ENCODE results near the gene OPALIN.

Gene OPALIN

GRCh38 chr10:96366508-96366907 lies 7.7 kb upstream of the OPALIN start:
- Histone ChIP-seq H4K20me1 (ENCODE audit: insufficient read depth, low read length) (no peaks in the 10 kb centered on the region), H2AFZ (ENCODE audit: low read length) (no peak overlapping the region), H3K79me2 (ENCODE audit: insufficient read depth, low read length) (no peaks in the 10 kb centered on the region), H3F3A (ENCODE audit: insufficient read depth, low read length) (no peaks in the 10 kb centered on the region), H3K9me3 (ENCODE audit: low read length) (no peaks in the 10 kb centered on the region), H3K9me2 (ENCODE audit: low read depth, low read length) (no peaks in the 10 kb centered on the region), H3K27me3 (ENCODE audit: insufficient read depth, low read length) (no peaks in the 10 kb centered on the region), H3K4me3 (ENCODE audit: low read depth, low read length, poor library complexity, severe bottlenecking) (no peak overlapping the region), H3K4me2 (ENCODE audit: low read length) (no peak overlapping the region), H3K27ac (ENCODE audit: low read depth, low read length, poor library complexity, severe bottlenecking) (no peak overlapping the region), H3K36me3 (ENCODE audit: insufficient read depth, low read length) (no peaks in the 10 kb centered on the region), H3K4me1 (ENCODE audit: insufficient read depth, low read length, severe bottlenecking) (no peaks in the 10 kb centered on the region), H3K9ac (ENCODE audit: low read length) (no peak overlapping the region)
- TF ChIP-seq EZH2 (IDR thresholded peaks at IDR 0.05; ENCODE audit: borderline replicate concordance, low read length): no peak
- no peak for TF ChIP-seq CTCF (IDR thresholded peaks at IDR 0.05; ENCODE audit: low read length)

GRCh38 chr10:96365571-96365970 lies 6.8 kb upstream of the OPALIN start:
- H3K9me3 ChIP-seq (ENCODE audit: low read length): no peaks in the 10 kb centered on the region
- H4K20me1 ChIP-seq (ENCODE audit: insufficient read depth, low read length): no peaks in the 10 kb centered on the region
- no peak for TF ChIP-seq EZH2 (IDR thresholded peaks at IDR 0.05; ENCODE audit: borderline replicate concordance, low read length)
- no peak for TF ChIP-seq CTCF (IDR thresholded peaks at IDR 0.05; ENCODE audit: low read length)
- no peak overlapping the region for H3K4me2 ChIP-seq (ENCODE audit: low read length)
- H2AFZ ChIP-seq (ENCODE audit: low read length): no peak overlapping the region
- no peaks in the 10 kb centered on the region for H3F3A ChIP-seq (ENCODE audit: insufficient read depth, low read length)
- H3K79me2 ChIP-seq (ENCODE audit: insufficient read depth, low read length): no peaks in the 10 kb centered on the region
- H3K36me3 ChIP-seq (ENCODE audit: insufficient read depth, low read length): no peaks in the 10 kb centered on the region
- no peaks in the 10 kb centered on the region for H3K27me3 ChIP-seq (ENCODE audit: insufficient read depth, low read length)
- H3K4me3 ChIP-seq (ENCODE audit: low read depth, low read length, poor library complexity, severe bottlenecking): no peak overlapping the region
- H3K4me1 ChIP-seq (ENCODE audit: insufficient read depth, low read length, severe bottlenecking): no peaks in the 10 kb centered on the region
- no peak overlapping the region for H3K9ac ChIP-seq (ENCODE audit: low read length)
- H3K27ac ChIP-seq (ENCODE audit: low read depth, low read length, poor library complexity, severe bottlenecking): no peak overlapping the region
- H3K9me2 ChIP-seq (ENCODE audit: low read depth, low read length): no peaks in the 10 kb centered on the region

GRCh38 chr10:96360766-96361165 lies 2.0 kb upstream of the OPALIN start:
- Histone ChIP-seq H3K36me3 (ENCODE audit: insufficient read depth, low read length) (no peaks in the 10 kb centered on the region), H3F3A (ENCODE audit: insufficient read depth, low read length) (no peaks in the 10 kb centered on the region), H3K9ac (ENCODE audit: low read length) (no peak overlapping the region), H3K9me3 (ENCODE audit: low read length) (no peaks in the 10 kb centered on the region), H3K4me3 (ENCODE audit: low read depth, low read length, poor library complexity, severe bottlenecking) (no peak overlapping the region), H3K27ac (ENCODE audit: low read depth, low read length, poor library complexity, severe bottlenecking) (no peak overlapping the region), H3K27me3 (ENCODE audit: insufficient read depth, low read length) (no peaks in the 10 kb centered on the region), H3K4me1 (ENCODE audit: insufficient read depth, low read length, severe bottlenecking) (no peaks in the 10 kb centered on the region), H3K79me2 (ENCODE audit: insufficient read depth, low read length) (no peaks in the 10 kb centered on the region), H4K20me1 (ENCODE audit: insufficient read depth, low read length) (no peaks in the 10 kb centered on the region), H2AFZ (ENCODE audit: low read length) (no peak overlapping the region), H3K9me2 (ENCODE audit: low read depth, low read length) (no peaks in the 10 kb centered on the region), H3K4me2 (ENCODE audit: low read length) (no peak overlapping the region)
- no peak for TF ChIP-seq EZH2 (IDR thresholded peaks at IDR 0.05; ENCODE audit: borderline replicate concordance, low read length)

- H3F3A ChIP-seq (ENCODE audit: insufficient read depth, low read length): no peaks in the 10 kb centered on the region
- H4K20me1 ChIP-seq (ENCODE audit: insufficient read depth, low read length): no peaks in the 10 kb centered on the region
- H2AFZ ChIP-seq (ENCODE audit: low read length): no peak overlapping the region
- H3K36me3 ChIP-seq (ENCODE audit: insufficient read depth, low read length): no peaks in the 10 kb centered on the region
- H3K27ac ChIP-seq (ENCODE audit: low read depth, low read length, poor library complexity, severe bottlenecking): no peak overlapping the region
- no peak overlapping the region for H3K4me2 ChIP-seq (ENCODE audit: low read length)
- H3K79me2 ChIP-seq (ENCODE audit: insufficient read depth, low read length): no peaks in the 10 kb centered on the region
- H3K4me1 ChIP-seq (ENCODE audit: insufficient read depth, low read length, severe bottlenecking): no peaks in the 10 kb centered on the region
- H3K27me3 ChIP-seq (ENCODE audit: insufficient read depth, low read length): no peaks in the 10 kb centered on the region
- no peaks in the 10 kb centered on the region for H3K9me2 ChIP-seq (ENCODE audit: low read depth, low read length)
- H3K9me3 ChIP-seq (ENCODE audit: low read length): no peaks in the 10 kb centered on the region
- no peak overlapping the region for H3K4me3 ChIP-seq (ENCODE audit: low read depth, low read length, poor library complexity, severe bottlenecking)
- H3K9ac ChIP-seq (ENCODE audit: low read length): no peak overlapping the region
- TF ChIP-seq EZH2 (IDR thresholded peaks at IDR 0.05; ENCODE audit: borderline replicate concordance, low read length): no peak
- no peak for TF ChIP-seq CTCF (IDR thresholded peaks at IDR 0.05; ENCODE audit: low read length)
Observed at GRCh38 chr10:96360331-96360730, 1.5 kb upstream of the OPALIN start.
